Measurements from ENCODE around the gene PNMA8C. TPM values are rescaled to one million over a fixed set of nuclear protein-coding genes. Genes with fewer than 3 reads are reported as not detected.

Gene PNMA8C
- not detected for total RNA-seq

DNA sequence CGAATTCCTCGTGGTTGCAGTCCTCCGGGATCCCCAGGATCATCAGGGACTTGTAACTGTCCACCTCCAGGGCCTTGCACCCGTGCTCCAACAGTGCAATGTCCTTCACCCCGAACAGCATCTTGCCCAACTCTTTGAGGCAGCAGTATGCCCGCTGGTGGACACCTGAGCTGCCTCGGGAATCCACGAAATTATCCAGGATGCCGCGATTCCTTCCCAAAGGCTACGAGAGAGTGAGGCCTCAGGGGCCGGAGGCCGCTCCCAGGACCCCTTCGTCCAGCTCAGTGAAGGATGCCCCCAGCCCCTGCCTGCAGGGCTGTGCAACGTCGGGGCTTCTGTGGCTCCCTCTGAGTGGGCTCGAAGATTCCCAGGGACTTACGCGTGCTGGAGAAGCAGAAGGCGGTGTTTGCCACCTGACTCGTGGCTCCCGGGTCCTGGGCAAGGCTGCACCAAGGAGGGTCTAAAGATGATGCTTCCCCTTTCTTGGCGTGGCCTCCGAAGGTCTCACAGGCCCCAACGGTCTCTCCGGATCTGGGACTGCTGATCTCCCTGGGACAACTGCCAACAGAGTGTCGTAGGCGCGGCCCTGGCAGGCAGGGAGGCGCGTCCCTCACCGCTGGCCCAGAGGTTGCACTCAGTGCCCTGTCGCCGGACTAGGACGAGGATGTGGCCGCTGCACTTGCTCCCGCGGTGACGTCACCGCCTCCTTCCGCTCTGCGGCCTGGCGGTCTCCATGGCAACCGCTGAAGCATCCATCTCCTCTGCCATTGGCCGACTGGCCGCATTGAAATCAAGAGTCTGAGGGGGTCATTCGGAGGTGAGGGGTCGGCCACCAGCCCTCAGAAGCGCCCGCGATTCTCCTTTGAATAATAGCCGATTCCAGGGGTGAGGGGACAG is at the start of gene PNMA8C:
Gene PNMA8C (minus strand): TSS at position 698 of the 897 bp plus-strand sequence. CDS start 577 bp downstream, at position 121.
- intact Hi-C loops (cut with DNase I): no loop called here
- DNase-seq (ENCODE audit: low spot score): peak; percentile 77

DNA sequence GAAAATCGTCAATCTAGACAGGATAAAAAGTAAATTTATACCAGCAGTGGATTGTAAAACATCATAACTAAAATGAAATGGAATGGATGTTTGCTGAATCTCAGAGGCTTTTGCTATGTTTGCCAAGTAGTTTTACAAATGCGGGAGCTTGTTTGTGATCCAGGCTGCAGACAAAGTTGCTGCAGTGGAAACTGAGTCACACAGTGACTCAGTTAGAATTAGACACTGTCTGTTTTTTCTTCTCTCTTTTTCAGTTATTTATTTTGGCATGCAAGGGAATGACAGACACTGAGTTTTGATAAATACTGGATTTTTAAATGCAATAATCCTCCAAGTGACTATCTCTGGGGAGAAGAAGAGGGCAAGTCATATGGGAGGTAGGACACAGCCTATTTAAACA is 47.2 kb upstream of the PNMA8C start:
- no peak for DNase-seq (ENCODE audit: low spot score)
- intact Hi-C loops (cut with DNase I): no loop called here
- ATAC-seq: no peak

More for the DNA sequence above, at the start of gene PNMA8C:
- ATAC-seq: peak; percentile 56

DNA sequence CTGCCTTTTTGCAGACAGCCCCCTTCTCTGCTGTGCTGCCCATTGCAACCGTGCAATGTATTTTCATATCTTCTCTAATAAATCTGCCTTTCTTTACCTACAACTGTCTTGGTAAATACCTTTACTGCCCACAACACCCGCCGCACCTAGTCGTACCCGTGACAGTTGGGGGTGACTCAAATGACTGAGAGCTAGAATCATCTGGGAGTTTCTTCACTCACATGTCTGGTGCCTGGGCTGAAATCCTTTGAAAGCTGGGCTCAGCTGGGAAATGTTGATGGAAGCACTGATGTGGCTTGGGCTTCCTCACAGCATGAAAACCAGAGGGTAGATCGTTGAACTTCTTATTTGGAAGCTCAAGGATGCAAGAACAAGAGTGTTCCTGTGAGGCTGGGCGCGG is 45.5 kb upstream of the PNMA8C start:
- no peak for DNase-seq (ENCODE audit: low spot score)
- intact Hi-C loops (cut with DNase I): no loop called here

DNA sequence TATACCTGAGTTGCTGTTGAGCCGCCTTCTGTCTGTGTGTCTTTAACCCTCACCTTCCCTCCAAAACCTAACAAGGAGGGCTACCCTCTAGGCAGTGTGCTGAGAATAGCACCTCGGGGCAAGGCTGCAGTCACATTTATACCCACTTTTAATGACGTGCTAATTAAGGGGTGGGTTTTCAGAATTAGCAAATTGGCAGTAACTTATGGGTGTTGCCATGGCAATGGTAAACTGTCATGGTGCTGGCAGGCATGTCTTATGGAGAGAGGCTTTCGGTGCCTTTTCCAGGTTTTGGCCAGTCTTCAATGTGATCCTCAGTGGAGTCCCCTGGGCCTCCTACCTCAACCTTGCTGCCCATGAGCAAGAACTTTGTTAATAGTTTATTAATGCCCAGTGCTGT is 43.9 kb upstream of the PNMA8C start:
- DNase-seq (ENCODE audit: low spot score) (no peak), ATAC-seq (no peak)
- intact Hi-C loops (cut with DNase I): no loop called here

More for the DNA sequence above, 45.5 kb upstream of the PNMA8C start:
- no peak for ATAC-seq

DNA sequence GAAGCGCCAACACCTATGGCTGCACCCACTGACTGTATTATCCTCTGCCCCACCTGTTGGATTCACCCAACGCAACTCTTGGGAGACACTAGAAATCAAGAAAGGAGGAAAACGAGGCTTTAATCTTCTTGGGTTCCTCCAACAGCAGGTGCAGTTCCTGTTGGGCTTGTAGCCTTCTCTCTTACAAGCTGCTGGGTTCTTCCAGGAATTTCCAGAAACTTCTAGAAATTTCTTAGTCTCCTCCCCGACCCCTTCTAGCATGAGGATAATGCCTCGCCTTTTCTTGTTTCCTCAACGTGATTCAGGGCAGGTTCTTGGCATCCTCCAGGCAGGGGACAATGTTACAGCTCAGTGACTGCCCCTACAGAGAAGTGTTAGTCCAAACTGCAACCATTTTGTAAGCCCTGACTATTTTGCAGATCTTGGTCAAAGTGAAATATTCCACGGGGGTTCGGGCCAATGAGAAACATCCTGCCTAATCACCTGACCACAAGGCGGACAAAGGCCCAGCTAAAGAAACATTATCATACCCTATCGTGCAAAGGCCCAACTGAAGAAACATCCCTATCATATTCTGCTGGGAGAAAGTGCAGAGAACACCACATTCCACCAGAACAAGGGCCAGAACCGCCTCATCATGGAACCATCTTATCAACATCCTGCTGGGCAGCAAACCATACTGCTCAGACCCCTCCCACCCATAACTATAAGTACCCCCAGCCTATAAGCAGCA is 43.2 kb upstream of the PNMA8C start:
- no peak for ATAC-seq
- intact Hi-C loops (cut with DNase I): no loop called here
- no peak for DNase-seq (ENCODE audit: low spot score)

DNA sequence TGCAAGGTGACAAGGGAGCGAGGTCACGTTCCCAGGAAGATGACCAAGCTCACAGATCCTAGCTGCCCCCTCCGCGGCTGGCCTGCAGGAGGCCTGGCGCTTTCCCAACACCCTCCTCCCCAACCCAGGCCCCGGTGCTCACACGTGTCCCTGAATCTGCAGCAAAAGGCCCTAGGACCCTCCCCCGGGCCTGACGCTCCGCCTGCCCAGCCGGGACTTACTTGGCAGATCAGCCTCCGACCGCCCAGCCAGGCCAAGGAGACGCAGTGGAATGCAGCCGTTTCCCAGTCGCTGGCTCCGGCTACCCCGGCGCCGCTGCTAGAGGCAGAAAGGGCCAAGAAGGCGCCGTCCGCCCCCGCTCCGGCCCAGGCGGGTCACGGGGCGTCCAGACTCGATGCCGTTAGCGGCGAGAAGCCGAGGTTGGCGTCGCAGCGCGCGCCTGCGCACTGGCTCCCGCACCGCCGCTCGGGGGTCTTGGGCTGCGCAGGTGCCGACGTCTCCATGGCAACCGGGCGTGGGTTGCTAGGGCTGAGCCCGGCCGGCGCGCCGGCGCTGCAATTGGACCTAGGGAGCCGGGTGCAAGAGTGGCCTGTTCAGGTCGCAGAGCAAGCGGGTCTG is 42.5 kb upstream of the PNMA8C start, which contains the start of gene PNMA8A:
Gene PNMA8A (minus strand): TSS at position 448 of the 618 bp plus-strand sequence. CDS start 528 bp downstream, outside the sequence.
- DNase-seq (ENCODE audit: low spot score) (peak; percentile 82), ATAC-seq (peak; percentile 82)
- intact Hi-C loops (cut with DNase I): no loop called here

DNA sequence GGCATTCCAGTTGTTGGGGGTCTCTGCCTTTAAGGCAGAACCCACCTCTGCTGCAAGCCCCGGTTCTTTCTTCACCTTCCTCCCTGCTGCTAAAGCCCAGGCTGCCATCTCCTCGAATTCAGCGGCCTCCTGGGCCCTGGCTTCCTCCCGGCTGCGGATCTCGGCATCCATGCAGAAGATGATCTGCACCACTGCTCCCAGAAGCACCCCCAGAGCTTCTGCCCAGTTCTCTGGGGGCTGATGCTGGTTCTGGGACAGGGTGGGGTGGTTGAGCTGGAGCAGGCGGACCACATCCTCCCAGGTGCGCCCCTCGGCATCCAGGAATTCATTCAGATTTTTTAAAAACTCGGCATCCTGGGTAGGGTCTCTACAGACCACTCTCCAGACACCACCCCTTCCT is 41.6 kb upstream of the PNMA8C start:
- ATAC-seq (no peak), DNase-seq (ENCODE audit: low spot score) (no peak)
- intact Hi-C loops (cut with DNase I): no loop called here

DNA sequence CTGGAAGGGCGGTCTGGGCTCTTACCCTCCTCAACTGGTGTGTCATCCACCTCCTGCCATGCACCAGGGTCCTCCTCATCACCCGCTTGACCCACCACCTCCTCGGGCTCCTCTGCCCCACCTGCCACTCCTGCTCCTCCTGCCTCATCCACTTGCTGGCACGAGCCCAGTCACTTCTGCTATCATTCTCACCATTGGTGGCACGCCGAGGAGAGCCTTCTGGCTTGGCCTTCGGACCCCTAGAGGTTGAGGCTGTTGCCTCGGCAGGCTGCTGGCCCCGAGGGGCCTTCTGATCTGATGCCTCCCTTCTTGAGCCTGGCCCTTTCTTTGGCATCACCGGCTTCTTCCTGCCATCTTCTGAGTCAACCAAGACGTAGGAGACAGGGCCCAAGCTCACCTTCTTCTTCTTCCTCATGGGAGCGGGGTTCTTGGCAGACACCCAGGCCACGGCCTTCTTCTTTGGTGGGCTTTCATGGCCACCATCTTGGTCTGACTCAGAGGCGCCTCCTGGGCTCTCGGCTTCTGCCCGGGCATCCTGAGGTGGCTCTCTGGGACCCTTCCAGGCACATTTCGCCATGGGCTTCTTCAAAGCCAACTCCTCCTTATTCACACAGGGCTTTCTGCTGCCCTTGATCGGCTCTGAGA is 40.9 kb upstream of the PNMA8C start:
- ATAC-seq: no peak
- no peak for DNase-seq (ENCODE audit: low spot score)
- intact Hi-C loops (cut with DNase I): no loop called here

DNA sequence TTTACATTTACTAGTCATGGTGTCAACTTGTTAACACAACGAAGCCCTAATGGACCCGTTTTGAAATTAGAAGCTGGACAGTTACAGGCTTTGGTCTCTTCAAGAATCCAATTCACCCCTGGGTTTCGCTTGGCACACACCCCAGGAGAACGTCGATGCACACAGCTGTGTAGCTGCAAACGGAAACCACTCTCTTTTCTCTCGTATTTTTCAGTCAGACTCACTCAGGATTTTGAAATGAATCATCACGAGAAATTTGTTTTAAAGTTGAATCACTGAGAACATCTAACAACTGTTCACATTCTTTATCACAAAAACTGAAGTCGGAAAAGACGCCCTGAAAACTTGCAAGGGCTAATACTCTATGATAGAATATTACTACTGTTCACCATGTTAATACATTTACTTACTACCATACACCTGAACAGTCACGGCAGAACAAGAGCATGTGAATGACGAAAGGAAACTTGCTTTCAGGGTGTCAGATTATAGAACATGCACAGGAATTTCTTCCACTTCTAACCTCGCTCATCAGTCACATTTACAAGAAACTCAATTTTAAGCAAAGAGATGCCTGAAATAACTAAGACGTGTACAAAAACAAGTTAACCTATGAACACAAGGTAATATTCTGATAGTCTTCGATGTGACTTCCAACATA is 37.9 kb upstream of the PNMA8C start:
- intact Hi-C loops (cut with DNase I): no loop called here
- no peak for ATAC-seq
- peak; percentile 73 for DNase-seq (ENCODE audit: low spot score)

DNA sequence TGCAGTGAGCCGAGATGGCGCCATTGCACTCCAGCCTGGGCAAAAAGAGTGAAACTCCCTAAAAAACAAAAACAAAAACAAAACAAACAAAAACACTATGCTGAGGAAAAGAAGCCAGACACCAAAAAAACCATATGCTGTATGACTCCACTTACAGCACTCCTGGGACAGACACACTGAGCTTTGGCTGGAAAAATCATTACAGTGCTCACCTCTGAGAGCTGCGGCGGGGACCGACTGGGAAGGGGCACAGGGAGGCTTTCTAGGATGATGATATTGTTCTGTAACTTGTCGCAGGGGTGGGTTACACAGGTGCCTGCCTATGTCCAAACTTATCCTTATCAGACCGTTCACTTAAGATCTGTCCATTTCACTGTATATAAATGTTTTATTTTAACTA is 34.8 kb upstream of the PNMA8C start:
- intact Hi-C loops (cut with DNase I): loop anchor here (5.0 kb wide), 1 partner anchor 1351 kb away; no protein-coding TSS in a partner anchor
- no peak for DNase-seq (ENCODE audit: low spot score)

DNA sequence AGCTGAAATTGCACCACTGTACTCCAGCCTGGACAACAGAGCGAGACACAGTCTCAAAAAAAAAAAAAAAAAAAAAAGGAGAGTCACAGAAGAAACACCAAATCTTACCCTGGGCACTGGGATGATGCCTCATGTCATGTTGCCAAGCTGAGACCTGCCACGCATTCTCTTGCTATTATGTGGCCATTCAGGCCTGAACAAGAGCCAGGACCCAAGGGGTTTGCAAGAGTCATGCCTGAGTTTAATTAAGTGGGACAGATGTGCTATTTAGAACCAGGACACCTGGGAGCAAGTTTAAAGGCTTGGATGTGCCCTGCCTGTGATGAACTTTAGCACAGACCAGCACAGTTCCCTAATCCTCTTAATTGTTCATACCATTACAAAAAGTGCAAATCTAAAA is 32.8 kb upstream of the PNMA8C start:
- ATAC-seq: no peak
- intact Hi-C loops (cut with DNase I): loop anchor here (5.0 kb wide), 1 partner anchor 1349 kb away; no protein-coding TSS in a partner anchor

More for the DNA sequence above, 34.8 kb upstream of the PNMA8C start:
- ATAC-seq: no peak

DNA sequence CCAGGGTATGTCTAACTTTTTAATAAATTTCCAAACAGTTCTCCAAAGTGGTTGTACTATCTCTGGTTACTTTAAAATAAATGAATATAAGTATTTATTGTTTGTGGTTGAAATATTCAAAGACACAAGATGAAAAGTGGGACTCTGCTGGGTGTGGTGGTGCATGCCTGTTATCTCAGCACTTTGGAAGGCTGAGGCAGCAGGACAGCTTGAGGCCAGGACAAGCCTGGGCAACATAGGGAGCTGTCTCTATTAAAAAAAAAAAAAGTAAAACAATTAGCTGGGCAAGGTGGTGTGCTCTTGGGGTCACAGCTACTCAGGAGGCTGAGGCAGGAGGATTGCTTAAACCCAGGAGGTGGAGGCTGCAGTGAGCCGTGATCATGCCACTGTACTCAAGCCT is 32.2 kb upstream of the PNMA8C start:
- ATAC-seq: no peak

More for the DNA sequence above, 32.8 kb upstream of the PNMA8C start:
- no peak for DNase-seq (ENCODE audit: low spot score)

DNA sequence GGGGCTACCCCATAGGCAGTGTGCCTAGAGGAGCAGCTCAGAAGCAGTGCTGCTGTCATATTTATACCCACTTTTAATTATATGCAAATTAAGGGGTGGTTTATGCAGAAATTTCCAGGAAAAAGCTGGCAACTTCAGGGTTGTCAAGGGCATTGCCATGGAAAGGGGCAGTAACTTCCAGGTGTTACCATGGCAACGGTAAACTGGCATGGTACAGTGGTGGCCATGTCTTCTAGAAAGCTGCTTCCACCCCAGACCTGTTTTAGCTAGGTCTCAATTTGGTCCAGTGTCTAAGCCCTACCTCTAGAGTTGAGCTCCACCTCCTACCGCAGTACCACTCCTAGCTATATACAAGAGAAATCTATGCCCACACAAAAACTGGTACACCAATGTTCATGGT is 31.3 kb upstream of the PNMA8C start:
- ATAC-seq (no peak), DNase-seq (ENCODE audit: low spot score) (no peak)
- intact Hi-C loops (cut with DNase I): loop anchor here (5.0 kb wide), 1 partner anchor 1348 kb away; no protein-coding TSS in a partner anchor

More for the DNA sequence above, 32.2 kb upstream of the PNMA8C start:
- intact Hi-C loops (cut with DNase I): loop anchor here (5.0 kb wide), 1 partner anchor 1349 kb away; no protein-coding TSS in a partner anchor
- DNase-seq (ENCODE audit: low spot score): no peak

DNA sequence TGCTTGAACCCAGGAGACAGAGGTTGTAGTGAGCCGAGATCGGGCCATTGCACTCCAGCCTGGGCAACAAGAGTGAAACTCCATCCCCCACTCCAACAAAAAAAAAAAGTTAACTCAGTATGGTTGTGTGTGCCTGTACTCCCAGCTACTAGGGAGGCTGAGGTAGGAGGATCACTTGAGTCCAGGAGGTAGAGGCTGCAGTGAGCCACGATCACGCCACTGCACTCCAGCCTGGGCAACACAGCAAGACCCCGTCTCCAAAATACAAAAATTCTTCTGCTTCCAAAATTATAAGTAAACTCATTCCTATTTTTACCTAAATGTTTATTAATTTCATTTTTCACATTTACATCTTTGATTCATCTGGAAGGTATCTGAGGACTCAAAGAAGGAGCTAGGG is 28.2 kb upstream of the PNMA8C start:
- intact Hi-C loops (cut with DNase I): no loop called here
- ATAC-seq (no peak), DNase-seq (ENCODE audit: low spot score) (no peak)

DNA sequence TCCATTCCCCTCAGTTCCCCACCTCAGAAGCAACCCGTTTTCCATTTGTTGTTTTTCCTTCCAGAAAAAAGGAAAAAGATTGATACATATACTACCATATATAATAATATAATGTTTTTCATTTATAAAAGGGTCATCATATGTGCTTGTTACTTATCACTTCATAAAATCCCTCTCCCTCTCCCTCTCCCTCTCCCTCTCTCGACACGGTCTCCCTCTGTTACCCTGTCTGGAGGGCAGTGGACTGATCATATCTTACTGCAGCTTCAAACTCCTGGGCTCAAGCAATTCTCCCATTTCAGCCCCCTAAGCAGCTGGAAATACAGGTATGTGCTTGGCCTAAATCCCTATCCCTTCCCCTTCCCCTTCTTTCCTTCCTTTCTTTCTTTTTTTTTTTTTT is 25.5 kb upstream of the PNMA8C start:
- intact Hi-C loops (cut with DNase I): no loop called here
- ATAC-seq: no peak

DNA sequence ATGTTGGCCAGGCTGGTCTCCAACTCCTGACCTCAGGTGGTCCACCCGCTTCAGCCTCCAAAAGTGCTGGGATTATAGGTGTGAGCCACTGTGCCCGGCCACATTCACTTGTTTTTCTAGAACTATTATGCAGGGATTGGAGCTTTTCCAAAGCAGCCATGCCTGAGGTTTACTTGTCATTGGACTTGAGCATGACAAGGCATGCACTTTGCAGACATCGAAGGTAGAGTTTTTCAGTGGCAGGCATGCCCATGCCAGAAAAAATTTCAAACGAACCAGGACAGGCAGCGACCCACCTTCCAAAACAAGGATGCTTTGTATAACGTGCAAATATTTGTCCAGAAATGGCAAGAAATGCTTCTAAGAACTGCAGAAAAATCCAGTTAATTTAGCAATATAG is 24.9 kb upstream of the PNMA8C start:
- no peak for ATAC-seq

More for the DNA sequence above, 25.5 kb upstream of the PNMA8C start:
- DNase-seq (ENCODE audit: low spot score): no peak

DNA sequence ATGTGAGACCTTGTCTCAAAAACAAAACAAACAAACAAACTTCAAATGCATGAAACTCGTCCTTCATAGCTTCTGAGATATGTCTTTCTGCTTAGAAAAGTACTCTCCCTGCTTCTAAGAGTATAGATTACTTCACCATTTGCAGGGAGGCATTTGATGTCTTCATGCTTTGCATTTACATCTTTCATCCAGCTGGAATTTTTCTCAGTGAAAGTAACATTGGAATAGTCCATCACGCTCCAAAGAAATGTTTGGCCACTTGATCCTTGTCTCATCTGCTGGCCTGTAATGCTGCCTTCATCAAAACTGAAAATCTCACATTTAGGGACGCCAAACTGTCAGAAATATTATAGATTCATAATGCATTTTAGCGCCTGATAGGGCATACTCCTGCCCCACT is 23.4 kb upstream of the PNMA8C start:
- intact Hi-C loops (cut with DNase I): no loop called here
- no peak for ATAC-seq
- no peak for DNase-seq (ENCODE audit: low spot score)

More for the DNA sequence above, 24.9 kb upstream of the PNMA8C start:
- DNase-seq (ENCODE audit: low spot score): no peak
- intact Hi-C loops (cut with DNase I): no loop called here

DNA sequence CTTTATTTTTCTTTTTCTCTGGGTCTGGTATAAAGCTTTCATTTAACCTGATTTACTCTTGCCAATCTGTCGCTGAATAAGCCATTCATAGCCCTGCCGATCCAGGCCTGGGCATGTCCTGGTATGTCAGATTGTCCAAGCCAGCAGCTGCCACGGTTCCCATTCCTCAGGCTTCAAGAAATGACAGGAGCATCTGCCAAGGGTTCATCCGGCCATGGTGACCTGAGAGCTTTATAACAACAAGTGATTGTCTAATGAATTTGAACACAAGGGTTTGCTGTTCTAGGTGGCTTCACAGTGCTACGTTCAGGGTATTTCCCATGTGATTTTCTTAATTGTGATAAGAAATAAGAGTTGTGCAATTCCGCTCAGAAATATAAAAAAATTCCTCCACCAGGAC is 22.6 kb upstream of the PNMA8C start:
- intact Hi-C loops (cut with DNase I): no loop called here
- ATAC-seq (peak; percentile 71), DNase-seq (ENCODE audit: low spot score) (no peak)

Measured in sciatic nerve (tissue), 2 donors.